Ascending aorta (tissue), 2 donors: ENCODE measurements around the gene TBL3. TPM values are rescaled to one million over a fixed set of nuclear protein-coding genes. Genes with fewer than 3 reads are reported as not detected.
A peak's percentile ranks its signal among the peaks of the same experiment; 100 is the strongest.
"Not testable (repeated sequence)": the region's sequence is repeated elsewhere in the genome, so short reads cannot be mapped to it uniquely, and the experiment has no call there.

ENCODE experiments used
- DNase-seq, 2 donors: peaks; one replicate each; pipeline ENCODE4 v3.0.0-alpha.2; 2019; ENCODE audit warnings: low spot score in 2 of 2
- H3K27ac ChIP-seq, 2 donors: fragments of 200-600 bp; sonication (generic); one replicate each; pipeline ENCODE4 v1.5.1; 2016 to 2017; ENCODE audit warnings: mild to moderate bottlenecking in 1 of 2
- H3K27me3 ChIP-seq: fragments of 200-600 bp; sonication (generic); one replicate; pipeline ENCODE4 v1.5.1; 2017
- H3K36me3 ChIP-seq, 2 donors: fragments of 200-600 bp; sonication (generic); one replicate each; pipeline ENCODE4 v1.5.1; 2016
- H3K4me1 ChIP-seq, 2 donors: fragments of 200-600 bp; sonication (generic); one replicate each; pipeline ENCODE4 v1.5.1; 2016 to 2017; ENCODE audit warnings: mild to moderate bottlenecking in 1 of 2
- H3K4me3 ChIP-seq, 2 donors: fragments of 200-600 bp; sonication (generic); one replicate each; pipeline ENCODE4 v1.5.1; 2016 to 2017; ENCODE audit warnings: mild to moderate bottlenecking in 1 of 2
- H3K9me3 ChIP-seq, 2 donors: fragments of 200-600 bp; sonication (generic); one replicate each; pipeline ENCODE4 v1.5.1; 2016
- intact Hi-C: fragments of 100-400 bp; cut with DNase I; formaldehyde crosslinking; loops from one replicate; pipeline ENCODE4 v1.15.1; 2023
- total RNA-seq: library from RNA; depleted of rRNA; stranded (reverse); fragments of >200 nt; gene quantifications from one replicate; pipeline ENCODE4 v1.1.0, GENCODE V29; 2016
- TF ChIP-seq, protein P1 (sequence below), 3 experiments: fragments of 200-600 bp in 2 of 3; fragments of 450-650 bp in 1 of 3; sonication (generic) in 2 of 3; IDR thresholded peaks; one replicate each; pipeline ENCODE4 v1.5.1; 2016 to 2019; ENCODE audit warnings: antibody characterized with exemption in 3 of 3, mild to moderate bottlenecking in 1 of 3, moderate library complexity in 1 of 3

Gene TBL3
- total RNA-seq, 1 donor from 2014 or later: 55.7 TPM

DNA sequence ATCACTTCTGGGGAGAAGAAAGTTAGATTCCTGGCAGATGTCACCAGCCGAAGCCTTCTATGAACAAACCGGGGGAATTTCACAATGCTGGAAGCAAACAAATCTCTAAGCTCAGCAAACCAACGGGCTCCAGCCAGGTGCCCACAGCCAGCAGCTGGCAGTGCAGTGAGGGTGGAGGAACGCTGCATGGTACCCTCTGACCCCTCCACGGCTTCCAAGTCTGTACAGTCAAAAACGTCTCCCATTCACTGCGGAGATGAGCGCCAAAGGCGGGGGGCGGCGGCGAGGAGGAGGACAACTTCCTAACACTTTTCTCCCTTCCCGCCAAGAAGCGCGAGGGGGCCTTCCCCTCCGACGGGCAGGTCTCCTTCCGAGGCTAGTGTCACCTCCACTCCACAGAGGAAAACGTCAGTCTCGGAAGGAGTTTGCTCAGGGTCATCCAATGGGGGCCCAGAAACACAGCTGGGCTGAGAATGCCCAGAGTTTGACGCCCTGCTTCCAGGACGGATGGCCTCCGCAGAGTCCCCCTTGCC, 36.8 kb downstream of the TBL3 start:
- peak overlapping the region; percentile 52 to 75 for H3K27ac ChIP-seq
- H3K27me3 ChIP-seq: no peaks in the 10 kb centered on the region
- H3K4me3 ChIP-seq: peak overlapping the region; percentile 75 to 94
- H3K9me3 ChIP-seq: no peaks in the 10 kb centered on the region
- H3K36me3 ChIP-seq: no peaks in the 10 kb centered on the region
- peaks cover 23 to 34% of the 10 kb centered on the region in 2 donors for H3K4me1 ChIP-seq
- DNase-seq: no peak
- intact Hi-C loops: no loop called here
- TF ChIP-seq, protein P1, sequence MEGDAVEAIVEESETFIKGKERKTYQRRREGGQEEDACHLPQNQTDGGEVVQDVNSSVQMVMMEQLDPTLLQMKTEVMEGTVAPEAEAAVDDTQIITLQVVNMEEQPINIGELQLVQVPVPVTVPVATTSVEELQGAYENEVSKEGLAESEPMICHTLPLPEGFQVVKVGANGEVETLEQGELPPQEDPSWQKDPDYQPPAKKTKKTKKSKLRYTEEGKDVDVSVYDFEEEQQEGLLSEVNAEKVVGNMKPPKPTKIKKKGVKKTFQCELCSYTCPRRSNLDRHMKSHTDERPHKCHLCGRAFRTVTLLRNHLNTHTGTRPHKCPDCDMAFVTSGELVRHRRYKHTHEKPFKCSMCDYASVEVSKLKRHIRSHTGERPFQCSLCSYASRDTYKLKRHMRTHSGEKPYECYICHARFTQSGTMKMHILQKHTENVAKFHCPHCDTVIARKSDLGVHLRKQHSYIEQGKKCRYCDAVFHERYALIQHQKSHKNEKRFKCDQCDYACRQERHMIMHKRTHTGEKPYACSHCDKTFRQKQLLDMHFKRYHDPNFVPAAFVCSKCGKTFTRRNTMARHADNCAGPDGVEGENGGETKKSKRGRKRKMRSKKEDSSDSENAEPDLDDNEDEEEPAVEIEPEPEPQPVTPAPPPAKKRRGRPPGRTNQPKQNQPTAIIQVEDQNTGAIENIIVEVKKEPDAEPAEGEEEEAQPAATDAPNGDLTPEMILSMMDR (IDR thresholded peaks at IDR 0.05): no peak

DNA sequence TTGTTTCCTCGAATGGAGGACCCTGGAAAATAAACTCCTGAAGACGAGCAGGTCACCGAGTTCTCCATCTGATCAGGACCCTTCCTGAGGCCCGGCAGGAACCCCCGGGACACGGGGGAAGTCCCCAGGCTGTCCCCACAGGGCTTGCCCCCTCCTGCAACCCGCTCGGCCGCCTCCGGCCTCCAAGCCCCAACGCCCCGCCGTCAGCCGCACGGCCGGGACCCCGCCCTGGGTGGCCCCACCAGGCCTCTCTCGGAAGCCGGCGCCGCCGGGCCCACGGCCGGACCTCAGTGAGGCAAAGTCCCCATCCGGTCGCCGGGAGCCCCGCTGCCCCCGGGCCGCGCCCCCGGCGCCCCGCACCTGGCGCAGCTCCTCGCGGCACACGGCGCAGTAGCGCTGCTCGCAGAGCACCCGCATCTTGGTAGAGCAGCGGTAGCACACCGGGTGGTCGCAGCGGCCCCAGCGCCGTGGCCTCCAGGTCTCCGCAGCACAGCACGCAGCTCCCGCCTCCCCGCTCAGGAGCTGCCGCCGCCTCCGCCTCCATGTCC, 37.4 kb downstream of the TBL3 start:
- H3K4me1 ChIP-seq: peaks cover 19 to 31% of the 10 kb centered on the region in 2 donors
- no peak for DNase-seq
- H3K36me3 ChIP-seq: no peaks in the 10 kb centered on the region
- TF ChIP-seq, protein P1 (IDR thresholded peaks at IDR 0.05): no peak
- peak overlapping the region; percentile 52 to 75 for H3K27ac ChIP-seq
- no peaks in the 10 kb centered on the region for H3K27me3 ChIP-seq
- H3K4me3 ChIP-seq: peak overlapping the region; percentile 75 to 94
- H3K9me3 ChIP-seq: no peaks in the 10 kb centered on the region
- intact Hi-C loops: no loop called here

DNA sequence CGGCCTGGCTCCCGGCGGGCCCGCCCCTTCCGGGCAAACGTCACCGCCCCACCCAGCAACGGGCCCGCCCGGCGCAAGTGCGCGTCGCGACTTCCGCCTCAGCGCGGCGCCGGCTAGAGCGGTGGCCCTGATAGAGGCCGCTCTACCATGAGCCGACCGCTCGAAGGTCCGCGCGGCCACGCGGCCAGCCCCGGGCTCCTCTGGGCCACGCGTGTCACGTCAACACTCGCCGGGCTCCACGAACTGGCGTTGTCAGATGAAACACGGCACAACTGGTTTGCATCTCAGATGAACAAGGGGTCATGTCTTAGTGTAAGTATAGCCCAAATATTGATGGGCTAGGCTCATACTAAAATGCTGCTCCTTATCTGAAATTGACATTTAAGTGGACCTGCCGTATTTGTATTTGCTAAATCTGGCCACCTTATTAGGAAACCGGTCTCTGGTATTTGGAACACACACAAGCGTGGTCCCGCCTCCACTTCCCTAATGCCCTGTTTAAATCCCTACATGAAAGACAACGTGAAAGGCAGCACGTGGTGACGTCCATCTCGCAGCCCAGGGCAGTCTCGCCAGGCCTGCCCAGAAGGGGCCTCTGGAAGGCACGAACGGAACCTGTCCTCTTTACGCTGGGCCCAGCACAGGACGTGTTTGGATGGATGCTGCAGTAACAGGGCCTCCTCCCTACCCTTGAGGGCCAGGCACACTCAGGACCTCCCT, 38.1 kb downstream of the TBL3 start, which contains the start of gene ZNF598:
Gene ZNF598 (minus strand): TSS at position 31 of the 720 bp plus-strand sequence.
- peak in 1 of 2 donors; percentile 89 for DNase-seq
- H3K9me3 ChIP-seq: no peaks in the 10 kb centered on the region
- no peaks in the 10 kb centered on the region for H3K36me3 ChIP-seq
- peak within 1 kb of the TSS; percentile 89 for H3K27ac ChIP-seq
- H3K27me3 ChIP-seq: no peaks in the 10 kb centered on the region
- peaks cover 17 to 28% of the 10 kb centered on the region in 2 donors for H3K4me1 ChIP-seq
- peak within 1 kb of the TSS; percentile 75 to 94 for H3K4me3 ChIP-seq
- intact Hi-C loops: no loop called here
- TF ChIP-seq, protein P1 (IDR thresholded peaks at IDR 0.05): no peak

DNA sequence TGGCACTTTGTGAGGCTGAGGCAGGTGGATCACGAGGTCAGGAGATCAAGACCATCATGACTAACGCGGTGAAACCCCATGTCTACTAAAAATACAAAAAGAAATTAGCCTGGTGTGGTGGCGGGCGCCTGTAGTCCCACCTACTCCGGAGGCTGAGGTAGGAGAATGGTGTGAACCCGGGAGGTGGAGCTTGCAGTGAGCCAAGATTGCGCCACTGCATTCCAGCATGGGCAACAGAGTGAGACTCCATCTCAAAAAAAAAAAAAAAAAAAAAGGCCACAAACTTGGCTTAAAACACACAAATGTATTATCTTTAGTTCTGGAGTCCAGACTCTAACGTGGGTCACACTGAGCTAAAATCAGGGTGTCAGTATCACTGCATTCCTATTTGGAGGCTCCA, 39.9 kb downstream of the TBL3 start:
- H3K9me3 ChIP-seq, H3K27me3 ChIP-seq, H3K27ac ChIP-seq, DNase-seq, intact Hi-C loops, H3K36me3 ChIP-seq, H3K4me3 ChIP-seq: not testable (repeated sequence)
- peaks cover 17 to 24% of the 10 kb centered on the region in 2 donors for H3K4me1 ChIP-seq

DNA sequence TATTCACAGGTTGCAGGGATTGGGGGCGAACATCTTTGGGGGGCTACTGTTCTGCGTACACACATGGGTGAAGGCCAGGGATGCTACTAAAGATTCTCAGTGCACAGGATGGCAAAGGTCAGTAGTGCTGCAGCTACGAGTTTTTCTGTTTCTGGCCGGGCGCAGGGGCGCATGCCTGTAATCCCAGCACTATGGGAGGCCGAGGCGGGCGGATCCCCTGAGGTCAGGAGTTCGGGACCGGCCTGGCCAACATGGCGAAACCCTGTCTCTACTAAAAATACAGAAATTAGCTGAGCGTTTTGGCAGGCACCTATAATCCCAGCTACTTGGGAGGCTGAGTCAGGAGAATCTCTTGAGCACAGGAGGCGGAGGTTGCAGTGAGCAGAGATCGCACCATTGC, 41.7 kb downstream of the TBL3 start:
- Histone ChIP-seq H3K36me3 (no peaks in the 10 kb centered on the region), H3K4me3 (no peak overlapping the region), H3K4me1 (peaks cover 9 to 10% of the 10 kb centered on the region in 2 donors), H3K9me3 (no peaks in the 10 kb centered on the region), H3K27ac (no peak overlapping the region), H3K27me3 (no peaks in the 10 kb centered on the region)
- DNase-seq: no peak
- TF ChIP-seq, protein P1 (IDR thresholded peaks at IDR 0.05): no peak
- intact Hi-C loops: no loop called here
